SU-DHL-6 (cell line): ENCODE measurements around the gene INPP4B.

Experiments
- H2AFZ ChIP-seq: fragments of 200-600 bp; sonication (generic); 2 replicates; pipeline ENCODE4 v1.6.1; 2014; ENCODE audit warnings: low read depth, mild to moderate bottlenecking, moderate library complexity, mixed read lengths, antibody characterized with exemption, low read length; ENCODE audit not compliant: severe bottlenecking
- H3F3A ChIP-seq: fragments of 200-600 bp; shearing (Covaris generic); 2 replicates; pipeline ENCODE4 v1.6.0; 2016; ENCODE audit warnings: antibody characterized with exemption, mild to moderate bottlenecking; ENCODE audit not compliant: insufficient read depth
- H3K27ac ChIP-seq: fragments of 200-600 bp; sonication (generic); 2 replicates; pipeline ENCODE4 v1.5.1; 2016; ENCODE audit warnings: low read depth, mild to moderate bottlenecking, low read length, moderate library complexity, mixed read lengths
- H3K27me3 ChIP-seq: fragments of 200-600 bp; sonication (generic), shearing (Covaris generic); 2 replicates; pipeline ENCODE4 v1.6.0; 2014; ENCODE audit warnings: mild to moderate bottlenecking, low read length
- H3K36me3 ChIP-seq: fragments of 200-600 bp; sonication (generic); 2 replicates; pipeline ENCODE4 v1.6.1; 2014; ENCODE audit warnings: mild to moderate bottlenecking, low read length, mixed read lengths
- H3K4me2 ChIP-seq: fragments of 300-600, 200-600 bp; shearing (Covaris generic), sonication (generic); 2 replicates; pipeline ENCODE4 v1.6.0; 2014; ENCODE audit warnings: low read length, low read depth, mild to moderate bottlenecking; ENCODE audit not compliant: poor library complexity, severe bottlenecking
- H3K4me3 ChIP-seq: fragments of 200-600 bp; sonication (generic); 2 replicates; pipeline ENCODE4 v1.5.1; 2014; ENCODE audit warnings: antibody characterized with exemption, low read length, mild to moderate bottlenecking, mixed read lengths; ENCODE audit not compliant: insufficient read depth, poor library complexity, severe bottlenecking
- H3K79me2 ChIP-seq: fragments of 200-600 bp; sonication (generic); 2 replicates; pipeline ENCODE4 v1.6.1; 2014; ENCODE audit warnings: mild to moderate bottlenecking, low read length, moderate library complexity; ENCODE audit not compliant: insufficient read depth
- H3K9ac ChIP-seq: fragments of 200-600 bp; sonication (generic); 2 replicates; pipeline ENCODE4 v1.7.0; 2014; ENCODE audit warnings: mild to moderate bottlenecking, low read length
- H3K9me2 ChIP-seq: fragments of 200-600 bp; sonication (generic); replicated peaks from 2 replicates; pipeline ENCODE4 v1.6.1; 2014; ENCODE audit warnings: low read length; ENCODE audit not compliant: insufficient read depth
- H3K9me3 ChIP-seq: fragments of 200-600 bp; sonication (generic); 2 replicates; pipeline ENCODE4 v1.6.1; 2014; ENCODE audit warnings: low read length, mixed read lengths; ENCODE audit not compliant: insufficient read depth
- H4K20me1 ChIP-seq: fragments of 200-600 bp; sonication (generic); 2 replicates; pipeline ENCODE4 v1.6.1; 2014; ENCODE audit warnings: low read depth, mild to moderate bottlenecking, antibody characterized with exemption, low read length, moderate library complexity, mixed read lengths
- EZH2phosphoT487 ChIP-seq: fragments of 200-600 bp; sonication (generic), shearing (Covaris generic); conservative IDR thresholded peaks from 2 replicates; pipeline ENCODE4 v1.6.1; 2018; ENCODE audit warnings: mild to moderate bottlenecking, antibody characterized with exemption, low read length, moderate library complexity, mixed read lengths
- TF ChIP-seq, protein P1 (sequence below): fragments of 200-600 bp; sonication (generic); IDR thresholded peaks from one replicate; pipeline ENCODE4 v1.5.1; 2017; ENCODE audit warnings: antibody characterized with exemption, mild to moderate bottlenecking, low read length, moderate library complexity; ENCODE audit not compliant: insufficient read depth, poor library complexity, severe bottlenecking

Gene INPP4B

DNA sequence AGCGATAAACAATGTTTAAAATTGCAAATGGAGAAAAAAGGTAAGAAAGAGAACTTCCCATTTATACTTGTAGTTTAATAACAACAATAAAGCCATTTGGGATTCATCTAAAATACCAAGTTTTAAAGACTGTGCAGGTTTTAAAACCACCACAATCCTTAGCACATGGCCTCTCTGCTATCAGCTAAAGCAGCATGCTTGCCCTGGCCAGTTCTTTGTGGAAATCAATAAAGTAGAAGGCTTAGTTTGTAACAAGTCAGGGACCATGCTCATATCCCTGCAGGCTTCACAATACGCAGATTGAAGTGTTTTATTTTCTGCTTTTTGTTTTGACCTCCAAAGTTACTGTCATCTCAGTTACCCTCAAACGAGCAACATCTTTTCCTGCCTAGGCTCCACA is 249.5 kb downstream of the INPP4B start:
- no peak overlapping the region for H3K4me3 ChIP-seq
- H3K27me3 ChIP-seq = no peaks in the 10 kb centered on the region
- no peaks in the 10 kb centered on the region for H3K9me2 ChIP-seq
- no peaks in the 10 kb centered on the region for H3K36me3 ChIP-seq
- no peak overlapping the region for H3K4me2 ChIP-seq
- no peaks in the 10 kb centered on the region for H3F3A ChIP-seq
- H3K27ac ChIP-seq = no peak overlapping the region
- no peaks in the 10 kb centered on the region for H3K79me2 ChIP-seq
- no peak for TF ChIP-seq EZH2phosphoT487
- TF ChIP-seq, protein P1, sequence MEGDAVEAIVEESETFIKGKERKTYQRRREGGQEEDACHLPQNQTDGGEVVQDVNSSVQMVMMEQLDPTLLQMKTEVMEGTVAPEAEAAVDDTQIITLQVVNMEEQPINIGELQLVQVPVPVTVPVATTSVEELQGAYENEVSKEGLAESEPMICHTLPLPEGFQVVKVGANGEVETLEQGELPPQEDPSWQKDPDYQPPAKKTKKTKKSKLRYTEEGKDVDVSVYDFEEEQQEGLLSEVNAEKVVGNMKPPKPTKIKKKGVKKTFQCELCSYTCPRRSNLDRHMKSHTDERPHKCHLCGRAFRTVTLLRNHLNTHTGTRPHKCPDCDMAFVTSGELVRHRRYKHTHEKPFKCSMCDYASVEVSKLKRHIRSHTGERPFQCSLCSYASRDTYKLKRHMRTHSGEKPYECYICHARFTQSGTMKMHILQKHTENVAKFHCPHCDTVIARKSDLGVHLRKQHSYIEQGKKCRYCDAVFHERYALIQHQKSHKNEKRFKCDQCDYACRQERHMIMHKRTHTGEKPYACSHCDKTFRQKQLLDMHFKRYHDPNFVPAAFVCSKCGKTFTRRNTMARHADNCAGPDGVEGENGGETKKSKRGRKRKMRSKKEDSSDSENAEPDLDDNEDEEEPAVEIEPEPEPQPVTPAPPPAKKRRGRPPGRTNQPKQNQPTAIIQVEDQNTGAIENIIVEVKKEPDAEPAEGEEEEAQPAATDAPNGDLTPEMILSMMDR = no peak
- no peaks in the 10 kb centered on the region for H3K9me3 ChIP-seq
- no peaks in the 10 kb centered on the region for H4K20me1 ChIP-seq
- no peak overlapping the region for H3K9ac ChIP-seq
- H2AFZ ChIP-seq = no peak overlapping the region

DNA sequence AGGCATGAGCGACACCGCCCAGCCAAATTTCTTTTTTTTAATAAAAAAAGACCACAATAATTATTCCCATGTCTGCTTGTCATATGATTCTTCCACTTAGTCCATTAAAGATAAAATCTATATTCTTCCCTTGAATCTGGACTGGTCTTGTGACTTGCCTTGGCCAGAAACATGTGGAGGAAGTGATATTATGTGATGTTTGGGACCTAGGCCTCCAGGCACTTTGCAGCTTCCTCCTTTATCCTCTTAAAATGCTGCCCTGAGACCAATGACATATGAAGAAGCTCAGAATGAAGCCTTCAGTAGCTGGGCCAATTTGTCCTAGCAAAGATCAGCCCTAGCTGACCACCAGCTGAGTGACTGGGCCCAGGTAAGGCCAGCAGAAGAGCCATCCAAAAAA is 250.0 kb downstream of the INPP4B start:
- H3K27ac ChIP-seq = no peak overlapping the region
- no peak overlapping the region for H2AFZ ChIP-seq

DNA sequence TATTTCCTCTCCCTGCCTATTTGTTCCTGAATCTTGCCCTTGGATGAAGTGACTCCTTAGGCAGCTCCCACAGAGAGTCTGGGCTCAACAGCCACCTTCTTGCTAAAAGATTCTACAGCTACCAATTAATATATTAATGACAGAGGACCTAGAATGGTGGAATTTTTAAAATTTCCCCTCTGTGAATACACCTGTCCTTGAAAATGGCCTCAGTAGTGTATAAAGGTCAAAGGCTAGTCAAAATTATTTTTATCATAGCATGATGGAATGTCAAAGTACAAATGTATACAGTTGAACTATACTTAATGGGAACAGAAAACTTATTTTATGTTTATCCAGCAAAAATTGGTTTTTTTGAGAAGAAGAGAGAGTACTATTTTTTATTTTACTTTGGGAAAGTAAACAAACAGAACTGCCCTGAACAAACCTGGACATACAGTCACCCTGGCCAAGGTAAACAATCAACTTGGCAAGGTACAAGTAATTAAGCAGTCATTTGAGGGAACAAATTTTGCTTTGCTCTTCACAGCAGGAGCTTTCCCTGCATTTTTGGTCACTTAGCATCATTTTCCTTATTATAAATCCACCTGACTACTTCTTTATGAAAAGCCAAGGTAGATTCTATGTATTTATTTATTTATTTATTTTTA is 250.8 kb downstream of the INPP4B start:
- H3K9ac ChIP-seq = no peak overlapping the region
- no peak overlapping the region for H3K27ac ChIP-seq
- no peaks in the 10 kb centered on the region for H3K36me3 ChIP-seq

More for the DNA sequence above, 250.0 kb downstream of the INPP4B start:
- Histone ChIP-seq H3F3A (no peaks in the 10 kb centered on the region), H3K79me2 (no peaks in the 10 kb centered on the region), H3K9me2 (no peaks in the 10 kb centered on the region), H3K9ac (no peak overlapping the region), H3K4me3 (no peak overlapping the region), H3K4me2 (no peak overlapping the region), H3K9me3 (no peaks in the 10 kb centered on the region), H3K36me3 (no peaks in the 10 kb centered on the region), H3K27me3 (no peaks in the 10 kb centered on the region), H4K20me1 (no peaks in the 10 kb centered on the region)
- TF ChIP-seq EZH2phosphoT487 = no peak
- TF ChIP-seq, protein P1 = no peak

More for the DNA sequence above, 250.8 kb downstream of the INPP4B start:
- H3K9me3 ChIP-seq = no peaks in the 10 kb centered on the region
- no peaks in the 10 kb centered on the region for H3F3A ChIP-seq
- H3K9me2 ChIP-seq = no peaks in the 10 kb centered on the region
- H2AFZ ChIP-seq = no peak overlapping the region
- H3K4me2 ChIP-seq = no peak overlapping the region
- H3K4me3 ChIP-seq = no peak overlapping the region
- no peaks in the 10 kb centered on the region for H3K79me2 ChIP-seq
- no peaks in the 10 kb centered on the region for H3K27me3 ChIP-seq
- no peaks in the 10 kb centered on the region for H4K20me1 ChIP-seq
- TF ChIP-seq, protein P1 = no peak
- TF ChIP-seq EZH2phosphoT487 = no peak
